OCI-LY3 (cell line): ENCODE data around the gene PLB1.

Experiments
- EZH2phosphoT487 ChIP-seq: fragments of 200-600 bp; shearing (Covaris generic); IDR thresholded peaks from 2 replicates; pipeline ENCODE4 v1.6.1; 2018; ENCODE audit warnings: antibody characterized with exemption, mixed run types, low read depth
- TF ChIP-seq, protein P1 (sequence below): fragments of 200-600, 300-600 bp; sonication (generic); IDR thresholded peaks from 2 replicates; pipeline ENCODE4 v1.5.1; 2014; ENCODE audit warnings: antibody characterized with exemption, low read length, low read depth

- TF ChIP-seq, protein P1, sequence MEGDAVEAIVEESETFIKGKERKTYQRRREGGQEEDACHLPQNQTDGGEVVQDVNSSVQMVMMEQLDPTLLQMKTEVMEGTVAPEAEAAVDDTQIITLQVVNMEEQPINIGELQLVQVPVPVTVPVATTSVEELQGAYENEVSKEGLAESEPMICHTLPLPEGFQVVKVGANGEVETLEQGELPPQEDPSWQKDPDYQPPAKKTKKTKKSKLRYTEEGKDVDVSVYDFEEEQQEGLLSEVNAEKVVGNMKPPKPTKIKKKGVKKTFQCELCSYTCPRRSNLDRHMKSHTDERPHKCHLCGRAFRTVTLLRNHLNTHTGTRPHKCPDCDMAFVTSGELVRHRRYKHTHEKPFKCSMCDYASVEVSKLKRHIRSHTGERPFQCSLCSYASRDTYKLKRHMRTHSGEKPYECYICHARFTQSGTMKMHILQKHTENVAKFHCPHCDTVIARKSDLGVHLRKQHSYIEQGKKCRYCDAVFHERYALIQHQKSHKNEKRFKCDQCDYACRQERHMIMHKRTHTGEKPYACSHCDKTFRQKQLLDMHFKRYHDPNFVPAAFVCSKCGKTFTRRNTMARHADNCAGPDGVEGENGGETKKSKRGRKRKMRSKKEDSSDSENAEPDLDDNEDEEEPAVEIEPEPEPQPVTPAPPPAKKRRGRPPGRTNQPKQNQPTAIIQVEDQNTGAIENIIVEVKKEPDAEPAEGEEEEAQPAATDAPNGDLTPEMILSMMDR = no peak
- TF ChIP-seq EZH2phosphoT487 = no peak
Observed at GRCh38 chr2:28583899-28584553, 88.2 kb downstream of the PLB1 start.
